Prostate gland (tissue), 2 donors: ENCODE measurements around the gene TMEM61.

Experiments
- CTCF ChIP-seq, 4 experiments: fragments of 200-600 bp in 2 of 4; fragments of 450-650 bp in 2 of 4; sonication (generic) in 2 of 4; IDR thresholded peaks; 1 replicate in 3 of 4; 2 replicates in 1 of 4; pipeline ENCODE4 v1.5.1; 2016 to 2019; ENCODE audit warnings: antibody characterized with exemption in 4 of 4, mild to moderate bottlenecking in 2 of 4, moderate library complexity in 2 of 4
- POLR2A ChIP-seq: fragments of 450-650 bp; IDR thresholded peaks from one replicate; pipeline ENCODE4 v1.6.1; 2016; ENCODE audit warnings: antibody characterized with exemption, mild to moderate bottlenecking
- POLR2AphosphoS5 ChIP-seq: sonication (generic); formaldehyde crosslinking; IDR thresholded peaks from one replicate; pipeline ENCODE4 v1.6.1; 2017; ENCODE audit warnings: antibody characterized with exemption

GRCh38 chr1:55040933-55041494, 60.6 kb downstream of the TMEM61 start:
- TF ChIP-seq CTCF (IDR thresholded peaks at IDR 0.05) (no peak), POLR2AphosphoS5 (no peak), POLR2A (no peak)
